HepG2 (cell line): ENCODE data around the gene PA2G4. TPM values are rescaled to one million over a fixed set of nuclear protein-coding genes. Genes with fewer than 3 reads are reported as not detected.

Source experiments
- E2F2 ChIP-seq: sonication (generic); formaldehyde crosslinking; IDR thresholded peaks from 2 replicates; pipeline ENCODE4 v1.4.0; 2020; ENCODE audit warnings: missing genetic modification reagents, borderline replicate concordance
- GABPA ChIP-seq, 2 experiments: IDR thresholded peaks; 2 replicates each; pipeline ENCODE4 v1.6.1; 2011 to 2016; ENCODE audit warnings: low read depth in 2 of 2, low read length in 1 of 2, missing biosample characterization in 1 of 2, missing genetic modification characterization in 1 of 2
- IRF9 ChIP-seq: sonication (generic); formaldehyde crosslinking; IDR thresholded peaks from 2 replicates; pipeline ENCODE4 v1.8.0; 2022; ENCODE audit warnings: missing genetic modification reagents, mild to moderate bottlenecking, borderline replicate concordance
- ISL2 ChIP-seq: sonication (generic); formaldehyde crosslinking; IDR thresholded peaks from 2 replicates; pipeline ENCODE4 v1.5.0; 2020; ENCODE audit warnings: missing genetic modification reagents
- KAT7 ChIP-seq: IDR thresholded peaks from 2 replicates; pipeline ENCODE4 v1.6.1; 2018; ENCODE audit warnings: borderline replicate concordance, missing compliant biosample characterization
- KLF12 ChIP-seq: sonication (generic); formaldehyde crosslinking; IDR thresholded peaks from 2 replicates; pipeline ENCODE4 v1.4.0; 2020; ENCODE audit warnings: missing genetic modification reagents, borderline replicate concordance
- MAZ ChIP-seq, 2 experiments: sonication (generic) in 1 of 2; formaldehyde crosslinking in 1 of 2; IDR thresholded peaks; 2 replicates each; pipeline versions ENCODE4 v1.5.0 to v1.6.1; 2012 to 2020; ENCODE audit warnings: low read depth in 2 of 2, mild to moderate bottlenecking in 2 of 2, borderline replicate concordance in 1 of 2, improper control_type of control experiment in 1 of 2, low read length in 1 of 2, missing genetic modification reagents in 1 of 2, moderate library complexity in 1 of 2
- NR2F6 ChIP-seq, 2 experiments: IDR thresholded peaks; 2 replicates each; pipeline ENCODE4 v1.6.1; 2016; ENCODE audit warnings: antibody characterized with exemption in 1 of 2, mild to moderate bottlenecking in 1 of 2
- SETDB1 ChIP-seq: sonication (generic); formaldehyde crosslinking; IDR thresholded peaks from 2 replicates; pipeline ENCODE4 v1.5.1; 2020; ENCODE audit warnings: missing genetic modification reagents, mild to moderate bottlenecking, borderline replicate concordance
- SKIL ChIP-seq: sonication (generic); formaldehyde crosslinking; IDR thresholded peaks from 2 replicates; pipeline ENCODE4 v1.8.0; 2022; ENCODE audit warnings: missing genetic modification reagents, mild to moderate bottlenecking, moderate library complexity, borderline replicate concordance
- SNAI1 ChIP-seq: sonication (generic); formaldehyde crosslinking; IDR thresholded peaks from 2 replicates; pipeline ENCODE4 v1.5.0; 2020; ENCODE audit warnings: mild to moderate bottlenecking, missing genetic modification reagents, borderline replicate concordance
- XRCC5 ChIP-seq: fragments of 200-400 bp; formaldehyde crosslinking; optimal IDR thresholded peaks from 2 replicates; pipeline ENCODE3; 2017; ENCODE audit warnings: mild to moderate bottlenecking, low read length
- ZFP41 ChIP-seq: sonication (generic); formaldehyde crosslinking; IDR thresholded peaks from 2 replicates; pipeline ENCODE4 v1.4.0; 2020; ENCODE audit warnings: mild to moderate bottlenecking, missing genetic modification reagents, borderline replicate concordance
- ZNF232 ChIP-seq: sonication (generic); formaldehyde crosslinking; IDR thresholded peaks from 2 replicates; pipeline ENCODE4 v1.4.0; 2020; ENCODE audit warnings: missing genetic modification reagents, borderline replicate concordance
- ZNF414 ChIP-seq: sonication (generic); formaldehyde crosslinking; IDR thresholded peaks from 2 replicates; pipeline ENCODE4 v1.5.0; 2020; ENCODE audit warnings: missing genetic modification reagents
- ZNF431 ChIP-seq: sonication (generic); formaldehyde crosslinking; IDR thresholded peaks from 2 replicates; pipeline ENCODE4 v1.9.0; 2022; ENCODE audit warnings: missing genetic modification reagents, low read depth, mild to moderate bottlenecking, borderline replicate concordance
- ZNF550 ChIP-seq: sonication (generic); formaldehyde crosslinking; IDR thresholded peaks from 2 replicates; pipeline ENCODE4 v1.4.0; 2020; ENCODE audit warnings: mild to moderate bottlenecking, missing genetic modification reagents, borderline replicate concordance
- ZNF558 ChIP-seq: sonication (generic); formaldehyde crosslinking; IDR thresholded peaks from 2 replicates; pipeline ENCODE4 v1.9.0; 2022; ENCODE audit warnings: mild to moderate bottlenecking, missing genetic modification reagents, borderline replicate concordance
- ZSCAN29 ChIP-seq: sonication (generic); formaldehyde crosslinking; conservative IDR thresholded peaks from 2 replicates; pipeline ENCODE4 v1.4.0; 2020; ENCODE audit warnings: mild to moderate bottlenecking, missing genetic modification reagents
- polyA plus RNA-seq, 8 experiments: library from polyadenylated mRNA; depleted of rRNA in 3 of 8; stranded (reverse) in 7 of 8; unstranded in 1 of 8; fragments of >200 nt; fragmentation: Illumina TruSeq in 4 of 8; extraction: Trizol in 4 of 8; gene quantifications; 2 replicates each; pipeline versions ENCODE4 v1.2.1 to v1.2.3, GENCODE V29; 2011 to 2016; ENCODE audit warnings: low read depth in 4 of 8, missing spikeins in 1 of 8, mixed read lengths in 1 of 8; ENCODE audit not compliant: insufficient read depth in 1 of 8
- total RNA-seq, 5 experiments: library from RNA; depleted of rRNA; stranded (reverse); fragments of >200 nt; fragmentation: Illumina TruSeq; extraction: Trizol; gene quantifications; 2 replicates each; pipeline ENCODE4 v1.2.3, GENCODE V29; 2016; ENCODE audit warnings: low read depth in 1 of 5
- TF ChIP-seq, protein P1 (sequence below): sonication (generic); formaldehyde crosslinking; IDR thresholded peaks from 2 replicates; pipeline ENCODE4 v1.5.0; 2020; ENCODE audit warnings: missing genetic modification reagents

PA2G4 gene
- total and polyA plus RNA-seq, 2 of the 13 experiments (the other 11 are each of a cell fraction or from before 2014, with no cell fraction given): 147 to 240 TPM

DNA sequence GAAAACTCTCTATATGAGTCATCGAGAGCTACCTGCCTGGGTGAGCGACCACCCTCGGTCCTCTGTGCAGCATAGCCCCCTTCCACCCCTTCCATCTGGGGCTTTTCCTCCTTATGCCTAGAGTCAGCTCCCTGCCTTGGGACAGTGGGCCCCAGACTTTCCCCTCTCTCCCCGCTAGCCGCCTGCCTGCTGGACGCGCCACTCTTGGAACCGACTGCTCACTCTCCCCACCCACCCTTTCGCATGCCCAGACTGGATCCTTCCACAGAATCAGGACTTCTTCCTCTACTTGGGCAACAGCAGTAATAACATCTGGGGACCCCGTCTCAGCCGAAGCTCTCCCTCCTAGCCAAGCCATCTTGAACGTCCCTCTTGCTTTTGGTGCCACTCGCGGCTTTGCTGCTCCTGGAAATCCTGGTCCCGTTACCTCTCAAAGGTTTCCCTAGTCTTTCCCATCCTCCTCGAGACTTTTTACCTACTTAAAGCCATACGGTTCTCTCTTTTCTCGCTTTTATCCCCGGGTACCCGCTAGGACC, 24.4 kb downstream of the PA2G4 start (continued):
- TF ChIP-seq ZNF431 (CRISPR knock-in tag) (0 out of 2 replicates have a peak, but pooled peaks have one; percentile 4), XRCC5 (no peak), ZNF414 (CRISPR knock-in tag) (peak; percentile 39; the same call in 1 of the 2 replicates), NR2F6 (IDR thresholded peaks at IDR 0.05) (no peak), NR2F6 (CRISPR knock-in tag; IDR thresholded peaks at IDR 0.05) (no peak), ZFP41 (CRISPR knock-in tag) (peak; percentile 31; the same call in 1 of the 2 replicates), ZNF558 (CRISPR knock-in tag) (0 out of 2 replicates have a peak, but pooled peaks have one; percentile 40), SNAI1 (0 out of 2 replicates have a peak, but pooled peaks have one; percentile 62), ZSCAN29 (CRISPR knock-in tag) (no peak), KAT7 (no peak), ZNF232 (CRISPR knock-in tag) (no peak), ISL2 (CRISPR knock-in tag) (no peak), ZNF550 (0 out of 2 replicates have a peak, but pooled peaks have one; percentile 41), GABPA (IDR thresholded peaks at IDR 0.05; ENCODE audit: low read depth, low read length) (no peak), GABPA (CRISPR knock-in tag; IDR thresholded peaks at IDR 0.05; ENCODE audit: low read depth) (no peak), KLF12 (CRISPR knock-in tag) (no peak), E2F2 (0 out of 2 replicates have a peak, but pooled peaks have one; percentile 41), IRF9 (no peak), SKIL (CRISPR knock-in tag) (no peak), SETDB1 (CRISPR knock-in tag) (no peak), MAZ (IDR thresholded peaks at IDR 0.05; ENCODE audit: borderline replicate concordance, low read depth, low read length) (no peak), MAZ (CRISPR knock-in tag; IDR thresholded peaks at IDR 0.05; ENCODE audit: low read depth) (no peak)
- TF ChIP-seq, protein P1, sequence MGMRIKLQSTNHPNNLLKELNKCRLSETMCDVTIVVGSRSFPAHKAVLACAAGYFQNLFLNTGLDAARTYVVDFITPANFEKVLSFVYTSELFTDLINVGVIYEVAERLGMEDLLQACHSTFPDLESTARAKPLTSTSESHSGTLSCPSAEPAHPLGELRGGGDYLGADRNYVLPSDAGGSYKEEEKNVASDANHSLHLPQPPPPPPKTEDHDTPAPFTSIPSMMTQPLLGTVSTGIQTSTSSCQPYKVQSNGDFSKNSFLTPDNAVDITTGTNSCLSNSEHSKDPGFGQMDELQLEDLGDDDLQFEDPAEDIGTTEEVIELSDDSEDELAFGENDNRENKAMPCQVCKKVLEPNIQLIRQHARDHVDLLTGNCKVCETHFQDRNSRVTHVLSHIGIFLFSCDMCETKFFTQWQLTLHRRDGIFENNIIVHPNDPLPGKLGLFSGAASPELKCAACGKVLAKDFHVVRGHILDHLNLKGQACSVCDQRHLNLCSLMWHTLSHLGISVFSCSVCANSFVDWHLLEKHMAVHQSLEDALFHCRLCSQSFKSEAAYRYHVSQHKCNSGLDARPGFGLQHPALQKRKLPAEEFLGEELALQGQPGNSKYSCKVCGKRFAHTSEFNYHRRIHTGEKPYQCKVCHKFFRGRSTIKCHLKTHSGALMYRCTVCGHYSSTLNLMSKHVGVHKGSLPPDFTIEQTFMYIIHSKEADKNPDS (CRISPR knock-in tag): 0 out of 2 replicates have a peak, but pooled peaks have one; percentile 44
